Ramos (cell line): Measurements from ENCODE around the gene RARRES1.

ENCODE experiments used
- in situ Hi-C: fragments of 300-500 bp; cut with MboI; formaldehyde crosslinking; loops from one replicate; pipeline ENCODE4 v1.14.3; 2022; ENCODE audit warnings: low sequenced_read_pairs; ENCODE audit not compliant: unreplicated experiment

RARRES1 gene, protein sequence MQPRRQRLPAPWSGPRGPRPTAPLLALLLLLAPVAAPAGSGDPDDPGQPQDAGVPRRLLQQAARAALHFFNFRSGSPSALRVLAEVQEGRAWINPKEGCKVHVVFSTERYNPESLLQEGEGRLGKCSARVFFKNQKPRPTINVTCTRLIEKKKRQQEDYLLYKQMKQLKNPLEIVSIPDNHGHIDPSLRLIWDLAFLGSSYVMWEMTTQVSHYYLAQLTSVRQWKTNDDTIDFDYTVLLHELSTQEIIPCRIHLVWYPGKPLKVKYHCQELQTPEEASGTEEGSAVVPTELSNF

DNA sequence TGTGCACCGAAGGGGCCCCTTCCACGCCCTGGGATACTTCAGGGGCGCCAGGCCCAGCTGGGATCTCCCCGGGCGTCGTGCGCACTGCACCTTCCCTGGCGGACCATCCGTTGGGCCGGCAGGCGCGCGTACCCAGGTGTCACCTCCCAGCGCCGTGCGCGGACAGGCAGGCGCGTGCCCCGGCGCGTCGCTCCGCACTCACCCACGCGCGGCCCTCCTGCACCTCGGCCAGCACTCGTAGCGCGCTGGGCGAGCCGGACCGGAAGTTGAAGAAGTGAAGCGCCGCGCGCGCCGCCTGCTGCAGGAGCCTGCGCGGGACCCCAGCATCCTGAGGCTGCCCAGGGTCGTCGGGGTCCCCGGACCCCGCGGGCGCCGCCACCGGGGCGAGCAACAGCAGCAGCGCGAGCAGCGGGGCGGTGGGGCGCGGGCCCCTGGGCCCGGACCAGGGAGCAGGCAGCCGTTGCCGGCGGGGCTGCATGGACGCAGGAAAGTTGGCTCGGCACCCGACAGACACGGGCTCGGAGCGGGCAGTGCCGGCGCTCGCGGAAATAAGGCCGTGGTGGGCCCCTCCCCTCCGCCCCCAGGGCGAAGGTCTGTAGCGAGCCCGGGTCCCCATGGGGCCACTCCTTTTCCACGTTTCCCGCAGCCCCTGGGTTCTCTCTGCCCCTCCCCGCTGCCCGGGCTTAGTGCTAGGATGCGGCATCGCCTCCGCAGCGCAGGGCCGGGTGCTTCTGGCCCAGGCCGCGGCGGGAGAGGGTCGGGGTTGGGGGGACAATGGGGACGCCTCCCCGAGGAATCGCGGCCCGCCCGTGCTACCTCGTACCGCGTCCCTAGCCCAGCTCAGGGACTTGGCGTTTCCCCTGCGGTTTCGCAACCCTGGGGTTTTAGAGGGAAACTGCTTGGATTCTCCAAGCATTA, at the start of gene RARRES1:
Gene RARRES1 (minus strand): TSS at position 520 of the 918 bp plus-strand sequence. CDS start 42 bp downstream, at position 478.
- in situ Hi-C loops: no loop called here

DNA sequence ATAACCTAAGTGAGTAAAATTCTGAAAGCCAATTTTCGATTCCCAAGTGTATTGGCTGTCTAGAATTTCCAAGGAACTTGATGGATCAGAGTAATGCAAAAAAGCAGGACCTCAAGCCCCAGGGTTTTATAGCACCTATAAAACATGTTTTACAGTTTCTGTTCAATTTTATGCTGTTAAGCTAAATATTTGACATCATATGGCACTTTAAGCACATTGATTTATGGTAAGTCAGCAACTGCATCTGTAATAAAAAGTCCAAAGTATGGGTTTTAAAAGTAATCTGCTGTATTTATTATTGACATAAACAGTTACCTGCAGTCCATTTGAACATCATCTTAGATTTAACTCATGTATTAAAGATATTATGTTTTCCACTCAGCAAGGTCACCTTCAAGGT, 49.6 kb upstream of the RARRES1 start:
- in situ Hi-C loops: no loop called here

DNA sequence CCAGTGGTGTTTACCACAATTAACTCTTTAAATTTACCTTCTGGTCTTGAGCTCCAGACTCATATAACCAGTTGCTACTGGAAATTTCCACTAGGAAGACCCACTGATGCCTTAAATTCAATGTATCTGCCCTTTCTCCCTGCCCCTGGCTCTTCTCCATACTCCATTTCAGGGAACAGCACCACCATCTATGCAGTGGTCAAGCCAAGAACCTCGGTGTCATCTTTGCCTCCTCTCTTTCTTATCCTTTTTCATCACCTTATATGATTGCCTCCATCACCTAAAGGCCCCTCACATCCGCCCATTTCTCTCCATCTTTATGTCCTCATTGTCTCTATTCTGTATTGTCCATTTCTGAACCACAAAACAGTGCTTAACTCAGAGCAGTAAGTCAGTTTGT, 48.9 kb upstream of the RARRES1 start:
- in situ Hi-C loops: no loop called here

DNA sequence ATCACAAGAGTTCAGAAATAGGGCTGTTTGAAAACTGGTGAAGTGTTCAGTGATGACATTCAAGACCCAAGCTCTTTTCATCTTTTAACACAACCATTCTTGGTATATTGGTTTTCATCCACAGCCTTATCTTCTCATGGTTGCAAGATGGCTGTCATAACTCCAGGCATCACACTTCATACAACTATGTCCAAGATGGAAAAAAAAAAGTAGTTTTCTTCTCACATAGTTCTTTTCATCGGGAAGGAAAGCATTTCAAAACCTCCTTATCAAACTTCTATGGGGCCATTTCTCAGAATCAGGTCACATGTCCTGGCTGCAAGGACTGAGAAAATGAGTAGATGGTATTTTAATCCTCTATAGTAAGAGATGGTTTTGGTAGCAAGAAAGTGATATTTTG, 48.5 kb upstream of the RARRES1 start:
- in situ Hi-C loops: no loop called here

DNA sequence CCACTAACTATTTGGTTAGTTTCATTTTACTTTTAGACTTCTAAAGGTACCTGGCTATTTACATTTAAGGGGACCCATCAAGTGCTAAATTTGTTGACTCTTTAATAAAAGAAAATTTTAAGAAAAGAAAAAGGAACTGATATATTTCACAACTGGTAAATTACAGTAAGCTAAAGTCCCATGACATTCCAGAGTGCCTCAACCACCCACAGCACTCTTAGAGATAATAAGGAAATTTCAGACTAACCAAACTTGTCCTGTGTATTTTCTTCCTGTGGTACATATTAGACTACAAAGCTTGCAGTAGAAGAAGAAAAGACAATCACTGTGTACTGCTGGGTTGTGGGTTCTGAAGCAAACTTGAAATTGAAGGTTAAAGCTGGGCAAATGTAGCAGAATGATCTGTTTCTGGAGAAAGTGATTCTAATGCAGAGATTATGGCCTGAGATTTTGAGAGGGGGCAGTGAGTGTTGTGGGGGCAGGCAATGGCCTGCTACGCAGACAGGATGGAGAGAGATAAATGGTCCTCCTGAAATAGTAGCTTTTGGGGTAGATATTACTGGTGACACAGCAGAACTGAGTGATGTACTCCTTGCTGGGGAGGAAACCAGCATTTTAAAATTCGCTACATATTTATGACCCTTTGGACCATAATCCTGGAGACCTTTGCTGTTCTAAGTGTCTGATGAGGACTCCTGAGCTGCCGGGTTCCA, 45.1 kb upstream of the RARRES1 start:
- in situ Hi-C loops: no loop called here

DNA sequence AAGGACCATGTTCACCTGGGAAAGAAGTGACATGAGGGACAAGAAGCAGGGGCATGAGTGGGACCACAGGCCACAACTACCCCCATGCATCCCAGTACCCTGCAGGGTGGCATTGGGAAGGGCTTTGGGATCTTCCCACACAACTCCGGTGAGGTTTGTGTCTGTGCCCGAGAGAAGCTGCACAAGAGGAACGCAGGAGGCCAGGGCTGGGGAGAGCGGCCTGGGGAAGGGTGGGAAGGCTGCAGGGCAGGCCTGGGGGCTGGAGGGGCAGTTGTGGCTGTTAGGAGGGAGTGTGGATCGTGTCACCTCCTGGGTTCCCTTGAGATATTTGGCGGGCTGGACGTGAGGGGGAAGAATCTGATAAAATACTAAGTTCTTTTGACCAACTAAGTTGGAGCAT, 44.3 kb upstream of the RARRES1 start:
- in situ Hi-C loops: no loop called here

DNA sequence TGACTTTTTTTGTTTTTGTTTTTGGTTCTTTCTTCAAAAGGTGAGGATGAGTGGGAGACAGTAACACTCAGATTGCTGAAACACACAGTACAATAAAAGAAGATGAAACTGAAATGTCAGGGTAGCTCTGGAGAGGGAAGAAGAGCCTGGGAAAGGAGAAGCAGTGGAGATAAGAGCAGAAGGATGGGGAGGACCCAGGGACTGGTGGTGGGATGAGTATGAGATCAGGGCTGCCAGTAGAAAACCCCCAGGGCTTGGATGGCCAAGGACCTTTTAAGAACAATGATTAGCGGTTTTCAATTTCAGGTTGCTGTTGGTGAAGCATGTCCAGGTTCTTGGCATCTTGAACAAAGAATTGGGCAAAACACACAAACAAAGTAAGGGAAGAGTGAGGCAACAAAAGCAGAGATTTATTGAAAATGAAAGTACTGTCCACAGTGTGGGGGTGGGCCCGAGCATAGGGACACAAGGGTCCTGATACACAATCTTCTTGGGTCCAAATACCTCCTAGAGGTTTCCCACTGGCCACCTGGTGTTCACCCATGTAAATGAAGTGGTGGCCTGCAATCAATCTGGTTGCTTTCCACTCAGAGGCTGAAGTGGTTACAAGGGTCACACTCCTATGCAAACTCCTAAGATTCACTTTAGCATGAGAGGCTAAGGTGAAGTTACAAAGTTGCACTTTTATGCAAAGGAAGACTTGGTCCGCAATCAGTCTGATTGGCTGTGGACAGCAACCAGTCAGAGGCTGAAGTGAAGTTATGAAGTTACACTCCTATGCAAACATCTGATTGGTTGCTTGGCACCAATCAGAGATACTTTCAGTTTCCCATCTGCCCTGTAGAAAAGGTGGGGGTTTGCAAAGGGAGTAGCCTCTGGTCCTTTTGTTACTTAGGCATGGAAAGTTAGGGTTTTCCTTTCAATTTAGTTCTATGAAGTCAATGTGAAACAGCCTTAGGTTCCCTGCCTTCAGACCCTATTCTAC, 43.5 kb upstream of the RARRES1 start:
- in situ Hi-C loops: no loop called here

DNA sequence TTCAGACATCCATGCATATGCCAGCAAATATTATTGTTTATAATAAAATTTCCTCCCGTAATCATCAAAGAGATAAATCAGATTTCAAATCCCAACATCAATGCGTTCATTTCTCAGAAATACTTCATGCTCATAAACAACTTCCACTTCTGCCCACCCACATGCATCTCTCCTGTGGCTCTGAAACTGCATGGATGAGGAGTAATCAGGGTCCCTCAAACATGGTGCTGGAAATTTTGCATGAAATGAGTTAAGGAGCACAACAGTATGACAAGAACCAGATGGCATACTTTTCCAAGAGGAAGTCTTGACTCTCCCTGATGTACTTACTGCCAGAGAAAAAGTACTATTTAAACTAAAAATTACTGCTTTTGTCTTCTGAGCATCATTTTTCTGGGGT, 42.7 kb upstream of the RARRES1 start:
- in situ Hi-C loops: no loop called here

DNA sequence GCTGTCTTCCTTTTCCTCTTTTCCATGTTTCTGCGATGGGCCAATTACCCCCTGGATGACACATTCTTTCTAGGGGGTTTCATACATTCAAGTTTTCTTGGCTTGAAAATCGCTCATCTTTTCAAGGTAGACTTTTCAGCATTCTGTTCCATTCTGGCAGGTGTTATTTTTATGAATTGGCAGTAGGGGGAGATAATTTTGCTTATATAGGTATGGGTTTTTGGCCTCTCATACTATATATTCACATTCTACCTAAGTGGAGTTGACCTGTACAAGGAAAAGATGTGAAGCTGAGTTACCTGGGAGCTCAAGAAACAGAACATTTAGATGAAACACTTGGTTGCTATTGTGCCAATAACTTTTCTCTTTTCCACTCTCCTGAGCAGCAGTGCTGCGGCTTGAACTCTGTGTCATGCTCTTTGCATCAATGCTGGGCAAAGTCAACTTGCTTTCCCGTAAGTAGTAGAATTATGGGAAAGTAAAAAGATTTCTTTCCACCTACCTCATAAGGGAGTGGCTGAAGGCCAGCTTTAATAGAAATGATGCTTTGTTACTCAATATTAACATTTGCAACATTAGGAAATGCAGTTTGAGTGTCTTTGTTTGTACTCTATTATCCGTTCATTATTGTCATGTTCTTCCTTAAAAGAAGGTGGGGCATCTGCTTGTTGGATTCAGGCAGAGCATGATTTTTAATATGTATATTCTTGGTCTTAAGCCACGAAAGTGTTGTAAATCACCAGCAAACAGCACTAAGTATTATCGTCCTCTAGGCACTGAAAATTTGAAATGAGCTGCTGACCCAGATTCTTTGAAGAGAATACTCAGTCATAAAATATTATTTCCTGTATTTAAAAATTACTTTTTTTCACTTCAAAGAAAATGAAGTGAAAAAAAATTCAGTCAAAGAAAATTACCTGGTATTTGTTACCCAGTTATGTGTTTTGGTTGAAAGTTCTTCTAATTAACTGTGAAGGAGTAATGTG, 41.9 kb upstream of the RARRES1 start:
- in situ Hi-C loops: no loop called here

DNA sequence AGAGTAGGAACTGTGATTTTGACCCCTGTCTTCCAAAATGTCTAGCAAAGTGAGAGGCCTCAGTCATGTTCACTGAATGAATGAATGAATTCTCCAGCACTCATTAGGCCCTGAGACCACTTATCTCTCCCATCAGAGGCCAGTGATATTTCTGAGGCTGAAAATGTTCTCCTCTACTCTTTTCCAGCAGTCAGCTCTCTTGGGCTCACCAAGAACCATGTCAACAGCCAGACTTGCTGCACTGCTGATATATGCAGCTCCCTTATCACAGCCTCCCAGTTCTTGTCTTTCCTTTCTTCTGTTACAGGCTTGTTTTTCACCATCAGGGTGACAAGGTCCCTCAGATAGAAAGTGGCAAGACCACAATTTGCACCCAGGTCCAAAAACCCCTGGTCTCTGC, 40.9 kb upstream of the RARRES1 start:
- in situ Hi-C loops: no loop called here

DNA sequence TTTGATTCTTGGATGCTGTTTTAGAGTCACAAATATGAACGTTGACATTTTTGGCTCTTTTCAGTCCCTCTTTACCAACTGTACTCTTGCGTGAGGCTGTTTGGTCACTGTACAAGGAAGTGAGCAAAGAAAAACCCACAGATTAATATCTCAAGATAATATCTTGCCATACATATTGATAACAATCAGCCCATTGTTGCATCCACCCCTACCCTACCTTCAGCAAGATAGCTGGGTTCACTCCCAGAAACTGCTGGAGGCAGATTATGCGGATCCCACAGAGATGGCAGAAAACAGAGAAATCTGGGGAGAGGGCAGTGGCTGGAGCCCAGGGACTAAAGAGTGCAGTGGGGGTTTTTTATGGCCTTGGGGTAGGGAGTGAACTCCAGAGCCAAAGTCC, 39.7 kb upstream of the RARRES1 start:
- in situ Hi-C loops: no loop called here

DNA sequence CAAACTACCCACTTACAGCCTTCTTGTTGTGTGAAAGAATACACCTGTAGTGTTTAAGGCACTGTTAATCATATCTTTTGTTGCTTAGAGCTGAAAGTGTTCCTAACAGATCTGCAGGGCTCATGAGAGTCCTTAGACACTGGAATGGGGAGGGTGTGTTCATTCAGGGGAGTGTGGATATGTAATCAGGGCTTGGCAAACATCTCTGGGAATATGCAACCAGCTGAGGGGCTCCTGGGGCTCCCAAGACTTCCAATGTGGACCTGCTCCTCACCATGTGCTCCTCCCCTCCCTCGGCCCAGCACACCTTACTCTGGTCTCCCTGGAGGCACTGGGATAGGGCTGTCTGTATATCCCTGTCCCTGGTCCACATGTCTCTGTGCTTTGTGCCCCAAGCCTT, 39.3 kb upstream of the RARRES1 start:
- in situ Hi-C loops: no loop called here

DNA sequence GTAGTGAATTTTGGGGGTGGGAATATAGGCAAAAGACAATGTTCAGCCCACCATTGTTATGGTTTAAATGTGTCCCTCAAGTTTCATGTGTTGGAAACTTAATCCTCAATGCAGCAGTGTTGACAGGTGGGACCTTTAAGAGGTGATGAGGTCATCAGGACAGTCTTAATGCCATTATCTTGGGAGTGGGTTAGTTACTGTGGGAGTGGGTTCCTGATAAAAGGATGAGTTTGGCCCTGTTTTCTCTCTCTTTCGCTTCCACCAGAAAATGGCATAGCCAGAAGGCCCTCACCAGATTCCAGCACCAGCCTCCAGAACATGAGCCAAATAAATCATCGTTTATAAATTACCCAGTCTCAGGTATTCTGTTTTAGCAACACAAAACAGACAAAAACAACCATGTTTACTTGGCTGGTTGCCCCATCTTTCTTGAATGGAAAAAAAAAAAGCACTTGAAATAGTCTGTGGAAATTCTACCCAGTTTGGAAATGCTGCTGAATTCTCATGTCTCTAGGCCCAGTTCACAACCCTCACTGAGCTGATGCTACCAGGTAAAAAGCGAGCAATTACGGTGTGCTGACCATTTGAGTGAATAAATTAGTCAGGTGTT, 38.6 kb upstream of the RARRES1 start:
- in situ Hi-C loops: no loop called here

DNA sequence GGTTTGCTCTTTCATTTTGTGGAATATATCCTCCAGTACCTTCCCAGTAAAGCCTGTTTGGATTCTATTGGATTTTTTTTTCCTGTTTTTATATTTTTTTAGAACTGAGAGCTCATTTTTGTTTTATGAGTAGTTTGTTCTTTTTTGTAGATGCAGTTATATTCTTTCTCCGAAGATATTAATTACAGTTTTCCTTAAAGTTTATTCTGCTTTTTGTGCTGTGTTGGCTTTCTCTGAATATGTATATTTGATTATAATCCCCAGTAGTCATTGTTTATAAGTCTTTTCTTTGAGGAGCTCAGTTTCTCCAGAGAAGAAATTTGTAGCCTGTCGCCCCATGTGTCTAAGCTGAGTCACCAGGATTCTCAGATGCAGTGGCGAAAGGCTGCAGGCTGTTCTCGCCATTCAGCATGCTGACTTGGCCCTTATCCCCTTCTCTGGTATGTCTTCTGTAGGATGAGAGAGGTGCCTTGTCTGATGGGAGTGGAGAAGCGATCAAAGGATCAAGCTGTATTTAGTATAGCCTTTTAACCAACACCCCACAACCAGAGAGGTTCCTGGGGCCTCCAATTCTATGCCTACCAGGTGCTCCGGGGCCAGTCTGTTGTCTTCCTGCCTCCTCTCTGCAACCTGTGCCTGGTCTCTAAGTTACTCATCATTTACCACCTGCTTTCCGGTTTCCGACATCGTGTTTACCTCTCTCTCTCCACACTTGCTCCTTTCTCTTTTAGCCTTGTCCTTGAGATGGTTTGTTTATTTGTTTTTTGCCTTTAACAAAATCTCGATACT, 37.9 kb upstream of the RARRES1 start:
- in situ Hi-C loops: no loop called here

DNA sequence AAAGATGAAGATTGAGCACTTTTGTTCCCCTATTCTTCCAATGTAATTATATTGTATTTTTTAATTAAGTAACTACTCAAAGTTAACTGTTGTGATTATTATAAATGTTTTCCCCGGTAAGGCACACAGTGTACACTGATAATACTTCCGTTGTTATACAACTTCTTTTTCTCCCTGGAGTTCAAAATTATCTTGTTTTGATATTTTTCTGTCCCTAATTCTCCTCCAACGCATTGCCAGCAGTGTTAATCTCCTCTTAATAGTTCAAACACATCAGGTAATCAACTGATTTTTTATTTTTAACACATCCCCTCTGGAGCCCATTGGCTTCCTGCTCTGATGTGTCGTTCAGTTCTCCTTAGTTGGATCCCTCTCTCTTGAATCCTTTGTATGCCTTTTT, 37.3 kb upstream of the RARRES1 start:
- in situ Hi-C loops: no loop called here

DNA sequence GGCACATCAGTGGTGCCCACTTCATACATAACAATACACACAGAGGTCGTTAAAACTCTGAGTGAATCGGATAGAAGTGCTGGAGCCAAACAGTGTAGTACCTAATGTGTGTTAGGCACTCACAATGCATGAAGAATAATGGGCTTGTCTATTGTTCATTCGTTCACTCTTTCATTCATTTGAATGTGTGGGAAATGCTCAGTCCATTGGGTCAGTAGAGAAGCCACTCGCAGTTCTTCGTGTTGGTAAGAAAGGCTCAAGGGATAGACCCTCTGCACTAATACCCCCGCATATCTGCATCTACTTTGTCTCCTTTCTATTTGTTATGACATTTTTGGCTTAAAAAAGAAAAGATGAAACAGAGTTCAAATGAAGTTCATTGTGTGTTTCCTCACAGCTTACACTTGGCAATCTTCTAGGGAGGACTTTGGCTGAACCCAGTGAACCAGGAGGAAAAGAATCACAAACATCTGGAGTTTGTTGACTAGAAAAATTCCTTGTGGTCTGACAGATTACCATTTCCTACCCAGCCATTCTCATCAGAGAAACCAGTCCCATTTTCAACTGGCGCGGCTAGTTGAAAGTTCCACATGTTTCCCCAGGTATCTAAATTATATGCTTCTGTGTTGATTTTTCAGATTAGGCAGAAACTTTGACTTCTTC, 36.8 kb upstream of the RARRES1 start:
- in situ Hi-C loops: no loop called here

DNA sequence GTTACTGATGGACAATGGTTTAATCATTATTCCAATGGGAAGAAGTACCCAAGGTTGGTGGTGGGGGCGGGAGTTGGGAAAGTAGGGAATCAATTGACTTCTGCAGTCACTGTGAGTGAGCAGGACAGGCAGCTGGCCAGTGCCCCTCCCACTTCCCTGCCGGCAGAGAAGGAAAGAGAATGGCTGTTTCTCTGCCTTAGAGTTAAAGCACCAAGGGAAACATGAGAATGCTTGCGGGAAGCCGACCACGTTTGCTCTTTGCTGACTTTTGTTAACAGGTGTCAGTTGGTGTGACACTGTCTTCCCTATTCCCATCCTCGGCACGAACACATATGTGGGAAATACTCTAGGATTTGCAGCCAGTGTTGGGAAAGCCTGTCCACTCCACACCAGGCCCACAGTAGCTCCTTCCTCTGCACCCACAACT, 36.1 kb upstream of the RARRES1 start:
- in situ Hi-C loops: no loop called here
